Transverse colon (tissue), 4 donors: Measurements from ENCODE around the gene TMEM132C. TPM values are rescaled to one million over a fixed set of nuclear protein-coding genes. Genes with fewer than 3 reads are reported as not detected.

ENCODE experiments used
- DNase-seq: peaks from one replicate; pipeline ENCODE4 v3.0.0-alpha.2; 2019
- H3K27ac ChIP-seq, 4 donors: fragments of 200-600 bp; sonication (generic); 2 replicates each; pipeline ENCODE4 v1.5.1; 2016 to 2018; ENCODE audit warnings: inconsistent platforms in 4 of 4
- H3K27me3 ChIP-seq: fragments of 200-600 bp; sonication (generic); 2 replicates; pipeline ENCODE4 v1.5.1; 2017; ENCODE audit warnings: inconsistent platforms
- H3K36me3 ChIP-seq, 4 donors: fragments of 200-600 bp; sonication (generic); 2 replicates each; pipeline ENCODE4 v1.5.1; 2017 to 2019; ENCODE audit warnings: inconsistent platforms in 4 of 4
- H3K4me1 ChIP-seq, 4 donors: fragments of 200-600 bp; sonication (generic); 2 replicates each; pipeline ENCODE4 v1.5.1; 2017 to 2020; ENCODE audit warnings: inconsistent platforms in 4 of 4
- H3K4me3 ChIP-seq, 4 donors: fragments of 200-600 bp; sonication (generic); 1 replicate in 1 of 4; 2 replicates in 3 of 4; pipeline versions ENCODE4 v1.5.1 to v1.6.1; 2017 to 2019; ENCODE audit warnings: inconsistent platforms in 4 of 4
- H3K9me3 ChIP-seq, 2 donors: fragments of 200-600 bp; sonication (generic); 2 replicates each; pipeline ENCODE4 v1.5.1; 2017 to 2019; ENCODE audit warnings: inconsistent platforms in 2 of 2
- EP300 ChIP-seq: sonication (generic); formaldehyde crosslinking; IDR thresholded peaks from one replicate; pipeline ENCODE4 v1.6.1; 2017; ENCODE audit warnings: antibody characterized with exemption, low read depth
- POLR2A ChIP-seq: fragments of 450-650 bp; IDR thresholded peaks from one replicate; pipeline ENCODE4 v1.6.1; 2016; ENCODE audit warnings: antibody characterized with exemption, mild to moderate bottlenecking, moderate library complexity
- POLR2AphosphoS5 ChIP-seq, 3 donors: sonication (generic); formaldehyde crosslinking; IDR thresholded peaks; one replicate each; pipeline ENCODE4 v1.6.1; 2016; ENCODE audit warnings: antibody characterized with exemption in 3 of 3
- WGBS, 2 donors: methylation state at CpG; one replicate each; pipeline ENCODE4 v1.1.5; 2018; ENCODE audit warnings: low coverage in 1 of 2; 5-methylcytosine and 5-hydroxymethylcytosine counted together
- in situ Hi-C, 4 donors: fragments of 200-750 bp; cut with MboI; loops; one replicate each; pipeline versions ENCODE4 v1.15.0 to v1.15.1; 2017; ENCODE audit warnings: low sequenced_read_pairs in 3 of 4, low pct_ligation_motif_present in 1 of 4, low pct_unique_long_range_greater_than_20kb in 1 of 4
- intact Hi-C: fragments of 100-400 bp; cut with DNase I; formaldehyde crosslinking; loops from one replicate; pipeline ENCODE4 v1.15.1; 2023; ENCODE audit warnings: low total_unique reads
- total RNA-seq, 4 donors: library from RNA; depleted of rRNA; stranded (reverse); fragments of >200 nt; gene quantifications; one replicate each; pipeline ENCODE4 v1.1.0, GENCODE V29; 2016
- TF ChIP-seq, protein P1 (sequence below), 5 experiments: fragments of 200-600 bp in 3 of 5; fragments of 450-650 bp in 2 of 5; sonication (generic) in 3 of 5; IDR thresholded peaks; 1 replicate in 2 of 5; 2 replicates in 3 of 5; pipeline ENCODE4 v1.5.1; 2016 to 2017; ENCODE audit warnings: antibody characterized with exemption in 5 of 5, inconsistent platforms in 3 of 5, mild to moderate bottlenecking in 2 of 5, moderate library complexity in 1 of 5

TMEM132C gene
- total RNA-seq, 4 donors from 2014 or later = 0.20 to 1.6 (median 0.58) TPM

DNA sequence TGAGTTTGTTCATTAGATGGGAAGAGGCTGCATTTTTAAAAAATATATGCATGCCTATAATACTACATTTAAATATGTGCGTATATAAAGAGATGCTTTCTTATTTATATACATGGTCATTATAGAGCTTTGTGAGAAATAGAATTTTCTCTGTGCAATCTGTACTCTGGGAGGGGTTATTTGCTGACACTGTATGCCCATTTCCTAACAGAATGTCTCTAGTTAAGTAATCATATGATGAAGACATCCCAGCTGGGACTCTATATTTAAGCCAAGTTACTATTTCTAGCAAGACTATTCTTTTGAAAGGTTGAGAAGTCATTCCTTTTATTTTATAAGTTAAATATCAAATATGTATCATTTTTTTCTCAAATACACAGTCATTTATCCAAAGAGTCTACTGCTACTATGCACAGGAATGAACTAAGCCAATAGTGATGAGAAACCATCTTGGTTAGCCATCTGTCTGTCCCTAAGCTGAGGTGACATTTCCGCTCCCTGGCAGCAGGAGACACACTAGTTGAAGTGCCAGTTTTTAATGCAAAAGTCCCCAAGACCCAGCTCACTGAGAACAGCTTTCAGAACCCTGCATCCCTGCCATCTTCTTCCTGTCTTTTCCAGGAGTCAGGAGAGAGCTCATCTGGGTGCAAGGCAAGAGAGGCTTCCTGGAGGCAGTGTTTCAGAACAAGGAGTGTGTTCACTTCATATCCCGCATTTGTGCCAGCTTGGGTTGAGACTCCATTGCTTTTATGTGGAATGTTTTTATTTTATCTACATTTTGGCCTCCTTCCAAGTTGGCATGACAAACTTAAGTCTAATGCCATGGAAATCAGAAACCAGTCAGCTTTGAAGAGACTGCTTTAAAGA, 69.5 kb downstream of the TMEM132C start:
- Histone ChIP-seq H3K4me3 (no peak overlapping the region), H3K27ac (no peak overlapping the region), H3K9me3 (peaks cover 0 to 4% of the 10 kb centered on the region in 2 donors), H3K4me1 (peaks cover 0 to 3% (median 0%) of the 10 kb centered on the region in 4 donors), H3K36me3 (no peaks in the 10 kb centered on the region), H3K27me3 (no peaks in the 10 kb centered on the region)
- 73 to 76% methylated on average over 3 of the region's 3 CpGs for WGBS, 2 donors
- in situ Hi-C loops = no loop called here
- DNase-seq = no peak
- intact Hi-C loops = no loop called here
- TF ChIP-seq POLR2A = no peak
- TF ChIP-seq, protein P1, sequence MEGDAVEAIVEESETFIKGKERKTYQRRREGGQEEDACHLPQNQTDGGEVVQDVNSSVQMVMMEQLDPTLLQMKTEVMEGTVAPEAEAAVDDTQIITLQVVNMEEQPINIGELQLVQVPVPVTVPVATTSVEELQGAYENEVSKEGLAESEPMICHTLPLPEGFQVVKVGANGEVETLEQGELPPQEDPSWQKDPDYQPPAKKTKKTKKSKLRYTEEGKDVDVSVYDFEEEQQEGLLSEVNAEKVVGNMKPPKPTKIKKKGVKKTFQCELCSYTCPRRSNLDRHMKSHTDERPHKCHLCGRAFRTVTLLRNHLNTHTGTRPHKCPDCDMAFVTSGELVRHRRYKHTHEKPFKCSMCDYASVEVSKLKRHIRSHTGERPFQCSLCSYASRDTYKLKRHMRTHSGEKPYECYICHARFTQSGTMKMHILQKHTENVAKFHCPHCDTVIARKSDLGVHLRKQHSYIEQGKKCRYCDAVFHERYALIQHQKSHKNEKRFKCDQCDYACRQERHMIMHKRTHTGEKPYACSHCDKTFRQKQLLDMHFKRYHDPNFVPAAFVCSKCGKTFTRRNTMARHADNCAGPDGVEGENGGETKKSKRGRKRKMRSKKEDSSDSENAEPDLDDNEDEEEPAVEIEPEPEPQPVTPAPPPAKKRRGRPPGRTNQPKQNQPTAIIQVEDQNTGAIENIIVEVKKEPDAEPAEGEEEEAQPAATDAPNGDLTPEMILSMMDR (IDR thresholded peaks at IDR 0.05) = no peak
- no peak for TF ChIP-seq EP300
- TF ChIP-seq POLR2AphosphoS5 (IDR thresholded peaks at IDR 0.05) = no peak

DNA sequence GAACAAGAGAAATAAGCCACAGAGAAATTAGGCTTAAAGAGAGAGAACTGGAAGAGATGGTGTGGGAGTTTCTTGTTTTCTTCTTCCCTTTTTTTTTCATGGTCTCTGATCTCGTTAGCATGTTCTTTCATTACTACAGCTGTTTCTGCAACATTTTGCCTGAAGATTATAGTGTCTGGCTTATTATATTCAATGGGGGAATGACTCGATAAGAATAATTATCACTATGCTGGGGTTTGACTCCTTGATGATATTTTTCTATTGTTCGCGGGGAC, 70.0 kb downstream of the TMEM132C start:
- in situ Hi-C loops = no loop called here
- DNase-seq = no peak
- H3K36me3 ChIP-seq = no peaks in the 10 kb centered on the region
- no peaks in the 10 kb centered on the region for H3K27me3 ChIP-seq
- intact Hi-C loops = no loop called here
- H3K9me3 ChIP-seq = peaks cover 0 to 4% of the 10 kb centered on the region in 2 donors
- H3K27ac ChIP-seq = no peak overlapping the region
- WGBS, 2 donors = 33 to 48% methylated on average over 3 to 4 of the region's 4 CpGs
- TF ChIP-seq POLR2A (no peak), POLR2AphosphoS5 (IDR thresholded peaks at IDR 0.05) (no peak), EP300 (no peak)
- TF ChIP-seq, protein P1 (IDR thresholded peaks at IDR 0.05) = no peak
- no peak overlapping the region for H3K4me3 ChIP-seq
- peaks cover 0 to 3% (median 0%) of the 10 kb centered on the region in 4 donors for H3K4me1 ChIP-seq

- no peak for DNase-seq
- Histone ChIP-seq H3K27ac (no peak overlapping the region), H3K4me3 (no peak overlapping the region), H3K36me3 (no peaks in the 10 kb centered on the region), H3K4me1 (peaks cover 0 to 3% (median 0%) of the 10 kb centered on the region in 4 donors), H3K27me3 (no peaks in the 10 kb centered on the region), H3K9me3 (peaks cover 0 to 4% of the 10 kb centered on the region in 2 donors)
- WGBS, 2 donors = 22 to 25% methylated on average over 9 to 10 of the region's 10 CpGs
- in situ Hi-C loops = no loop called here
- TF ChIP-seq POLR2AphosphoS5 (IDR thresholded peaks at IDR 0.05) = no peak
- no peak for TF ChIP-seq EP300
- TF ChIP-seq, protein P1 (IDR thresholded peaks at IDR 0.05) = no peak
- TF ChIP-seq POLR2A = no peak
- intact Hi-C loops = no loop called here
These were observed 70.6 kb downstream of the TMEM132C start for GRCh38 chr12:128337431-128338170.

GRCh38 chr12:128338386-128339125, 71.6 kb downstream of the TMEM132C start:
- no peaks in the 10 kb centered on the region for H3K36me3 ChIP-seq
- H3K27me3 ChIP-seq = no peaks in the 10 kb centered on the region
- intact Hi-C loops = no loop called here
- peaks cover 0 to 4% of the 10 kb centered on the region in 2 donors for H3K9me3 ChIP-seq
- H3K27ac ChIP-seq = no peak overlapping the region
- WGBS, 2 donors = 28% methylated on average over 9 of the region's 9 CpGs; no CpG with 5 or more reads in 1 of the 2 donors
- no peak overlapping the region for H3K4me3 ChIP-seq
- H3K4me1 ChIP-seq = peaks cover 0 to 3% (median 0%) of the 10 kb centered on the region in 4 donors
- DNase-seq = no peak
- in situ Hi-C loops = no loop called here
- TF ChIP-seq POLR2AphosphoS5 (IDR thresholded peaks at IDR 0.05) (no peak), POLR2A (no peak), EP300 (no peak)
- TF ChIP-seq, protein P1 (IDR thresholded peaks at IDR 0.05) = no peak
